ENCODE data around the gene CHD5.

DNA sequence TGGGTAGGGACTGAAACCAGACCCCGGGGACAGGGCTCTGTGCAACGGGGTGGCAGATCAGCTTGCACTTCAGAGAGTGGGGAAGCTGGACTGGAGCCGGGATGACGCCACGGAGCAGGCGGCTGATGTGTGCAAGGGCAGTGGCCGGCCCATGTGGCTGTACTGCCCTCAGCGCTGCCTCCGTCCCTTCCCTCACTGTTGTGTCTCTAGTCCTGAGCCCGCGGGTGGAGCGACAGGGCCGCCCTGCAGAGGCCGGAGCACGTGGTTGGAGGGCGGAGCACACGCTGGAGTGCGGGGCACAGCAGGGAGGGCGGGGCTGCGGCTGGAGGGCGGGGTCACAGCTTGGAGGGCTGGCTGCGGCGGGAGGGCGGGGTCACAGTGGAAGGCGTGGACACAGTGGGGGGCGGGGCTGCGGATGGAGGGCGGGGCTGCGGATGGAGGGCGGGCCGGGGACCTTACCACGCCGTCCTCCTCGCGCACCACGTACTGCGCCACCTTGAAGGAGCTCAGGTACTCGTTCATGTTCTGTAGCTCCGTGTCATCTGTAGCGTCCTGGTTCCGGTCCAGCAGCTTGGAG lies 52.4 kb downstream of the CHD5 start:
- TF ChIP-seq GATA3 (IDR thresholded peaks at IDR 0.05; ENCODE audit: low read depth, low read length), result no peak
- no peak for TF ChIP-seq GATA2 (IDR thresholded peaks at IDR 0.05; ENCODE audit: low read depth, low read length)

All from SH-SY5Y (cell line).